Measurements from ENCODE around the gene EGR1.

GRCh38 chr5:138495351-138495750 is 30.1 kb downstream of the EGR1 start:
- TF ChIP-seq, protein P1, sequence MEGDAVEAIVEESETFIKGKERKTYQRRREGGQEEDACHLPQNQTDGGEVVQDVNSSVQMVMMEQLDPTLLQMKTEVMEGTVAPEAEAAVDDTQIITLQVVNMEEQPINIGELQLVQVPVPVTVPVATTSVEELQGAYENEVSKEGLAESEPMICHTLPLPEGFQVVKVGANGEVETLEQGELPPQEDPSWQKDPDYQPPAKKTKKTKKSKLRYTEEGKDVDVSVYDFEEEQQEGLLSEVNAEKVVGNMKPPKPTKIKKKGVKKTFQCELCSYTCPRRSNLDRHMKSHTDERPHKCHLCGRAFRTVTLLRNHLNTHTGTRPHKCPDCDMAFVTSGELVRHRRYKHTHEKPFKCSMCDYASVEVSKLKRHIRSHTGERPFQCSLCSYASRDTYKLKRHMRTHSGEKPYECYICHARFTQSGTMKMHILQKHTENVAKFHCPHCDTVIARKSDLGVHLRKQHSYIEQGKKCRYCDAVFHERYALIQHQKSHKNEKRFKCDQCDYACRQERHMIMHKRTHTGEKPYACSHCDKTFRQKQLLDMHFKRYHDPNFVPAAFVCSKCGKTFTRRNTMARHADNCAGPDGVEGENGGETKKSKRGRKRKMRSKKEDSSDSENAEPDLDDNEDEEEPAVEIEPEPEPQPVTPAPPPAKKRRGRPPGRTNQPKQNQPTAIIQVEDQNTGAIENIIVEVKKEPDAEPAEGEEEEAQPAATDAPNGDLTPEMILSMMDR (IDR thresholded peaks at IDR 0.05) = no peak
- TF ChIP-seq POLR2A (IDR thresholded peaks at IDR 0.05) = no peak
- no peak for TF ChIP-seq POLR2AphosphoS5 (IDR thresholded peaks at IDR 0.05)
- no peak for TF ChIP-seq EP300 (IDR thresholded peaks at IDR 0.05)

All from suprapubic skin (tissue), 4 donors.